Measurements from ENCODE around the gene SLC6A19.

SLC6A19 gene

DNA sequence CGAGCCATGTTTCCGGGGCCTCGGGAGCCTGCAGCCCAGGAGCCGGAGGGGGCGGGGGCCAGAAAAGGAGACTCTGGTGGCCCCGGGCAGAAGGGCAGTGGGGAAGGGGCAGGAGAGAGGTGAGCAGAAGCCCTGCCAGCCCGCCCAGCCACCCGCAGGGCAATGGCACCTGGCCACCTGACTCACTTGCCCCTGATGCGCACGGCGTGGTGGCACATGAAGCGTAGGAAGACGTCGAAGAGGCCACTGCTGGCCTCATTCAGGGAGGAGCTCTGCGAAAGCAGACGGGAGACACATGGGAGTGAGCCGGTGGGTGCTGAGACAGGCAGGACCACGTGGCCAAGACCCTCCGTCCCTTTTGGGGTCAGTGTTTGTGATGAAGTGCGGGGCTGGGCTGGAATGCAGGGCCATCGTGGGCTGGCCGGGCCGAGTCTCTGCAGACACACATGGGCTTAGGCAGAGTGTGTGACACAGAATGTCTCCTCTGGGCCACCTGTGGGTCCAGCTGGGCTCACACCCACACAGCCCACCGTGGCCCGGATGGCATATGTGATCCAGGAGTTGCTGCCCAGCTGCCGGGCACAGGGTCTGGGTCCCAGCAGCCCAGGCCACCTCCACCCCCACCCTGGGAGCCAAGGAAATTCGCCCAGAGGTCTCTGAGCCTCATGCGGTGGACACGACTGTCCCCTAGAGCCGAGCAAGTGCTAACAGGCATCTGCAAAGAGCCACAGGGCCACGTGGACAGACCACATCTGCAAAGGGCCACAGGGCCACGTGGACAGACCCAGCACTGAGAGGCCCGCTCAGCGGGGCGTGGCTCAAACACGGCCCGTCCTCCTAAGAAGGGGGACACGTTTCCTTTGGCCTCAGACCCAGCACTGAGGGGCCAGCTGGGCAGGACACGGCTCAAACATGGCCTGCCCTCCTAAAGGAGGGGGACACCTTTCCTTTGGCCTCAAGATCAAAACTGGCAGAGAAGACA is 69.8 kb downstream of the SLC6A19 start:
- no peaks in the 10 kb centered on the region for H3K36me3 ChIP-seq (ENCODE audit: control insufficient read depth, insufficient read depth, low read length)
- WGBS (ENCODE audit: extremely low coverage, insufficient coverage, low lambda C conversion rate) = no CpG with 5 or more reads among the region's 39 CpGs
- no peaks in the 10 kb centered on the region for H3K79me2 ChIP-seq (ENCODE audit: control insufficient read depth, insufficient read depth, low read length)
- no peak overlapping the region for H3K23ac ChIP-seq (ENCODE audit: low read length)
- no peaks in the 10 kb centered on the region for H3K27me3 ChIP-seq (ENCODE audit: insufficient read depth, low read length, poor library complexity)
- H2AK5ac ChIP-seq (ENCODE audit: low read length) = no peak overlapping the region
- no peak overlapping the region for H3K27ac ChIP-seq (ENCODE audit: low read depth, low read length)
- no peak overlapping the region for H4K8ac ChIP-seq (ENCODE audit: low read depth, low read length)
- no peak overlapping the region for H3K9ac ChIP-seq (ENCODE audit: low read length)
- no peak overlapping the region for H4K5ac ChIP-seq (ENCODE audit: low read length)
- no peak overlapping the region for H2BK5ac ChIP-seq (ENCODE audit: low read length)
- H3K18ac ChIP-seq (ENCODE audit: low read length) = no peak overlapping the region
- no peak overlapping the region for H3K56ac ChIP-seq (ENCODE audit: low read length)
- H3K4me2 ChIP-seq (ENCODE audit: low read length) = no peak overlapping the region
- no peaks in the 10 kb centered on the region for H3K4me1 ChIP-seq (ENCODE audit: control insufficient read depth, low read depth, low read length)
- H2BK120ac ChIP-seq (ENCODE audit: low read depth, low read length) = no peak overlapping the region
- no peaks in the 10 kb centered on the region for H3K79me1 ChIP-seq (ENCODE audit: low read length)
- no peak overlapping the region for H3K4ac ChIP-seq (ENCODE audit: low read depth, low read length)
- H2BK15ac ChIP-seq (replicated peaks; ENCODE audit: low read depth) = no peak overlapping the region
- H3K4me3 ChIP-seq (ENCODE audit: low read length) = no peak overlapping the region
- DNase-seq = no peak

DNA sequence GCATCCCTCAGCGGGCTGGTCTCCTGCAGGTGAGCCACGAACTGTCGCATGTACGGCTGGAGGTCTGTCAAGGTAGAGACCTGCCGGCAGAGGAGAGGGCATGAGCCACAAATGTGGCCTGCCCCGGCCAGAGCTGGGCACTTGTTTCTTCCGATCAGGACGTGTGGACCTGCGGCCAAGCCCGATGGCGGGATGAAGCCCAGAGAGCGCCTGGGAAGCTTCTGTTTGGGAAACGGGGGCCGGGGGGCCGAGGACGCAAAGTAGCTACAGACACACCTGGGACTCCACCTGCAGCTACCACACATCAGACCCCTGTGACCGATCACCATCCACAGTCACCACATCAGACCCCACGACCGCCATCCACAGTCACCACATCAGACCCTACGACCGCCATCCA is 70.8 kb downstream of the SLC6A19 start:
- no peaks in the 10 kb centered on the region for H3K79me1 ChIP-seq (ENCODE audit: low read length)
- no peaks in the 10 kb centered on the region for H3K36me3 ChIP-seq (ENCODE audit: control insufficient read depth, insufficient read depth, low read length)
- H3K27me3 ChIP-seq (ENCODE audit: insufficient read depth, low read length, poor library complexity) = no peaks in the 10 kb centered on the region
- DNase-seq = no peak
- no peak overlapping the region for H3K18ac ChIP-seq (ENCODE audit: low read length)
- no peak overlapping the region for H2BK15ac ChIP-seq (replicated peaks; ENCODE audit: low read depth)
- H4K5ac ChIP-seq (ENCODE audit: low read length) = no peak overlapping the region
- no peak overlapping the region for H2AK5ac ChIP-seq (ENCODE audit: low read length)
- no peak overlapping the region for H3K27ac ChIP-seq (ENCODE audit: low read depth, low read length)
- no peak overlapping the region for H2BK5ac ChIP-seq (ENCODE audit: low read length)
- no peak overlapping the region for H3K23ac ChIP-seq (ENCODE audit: low read length)
- no peak overlapping the region for H3K4ac ChIP-seq (ENCODE audit: low read depth, low read length)
- no CpG with 5 or more reads among the region's 21 CpGs for WGBS (ENCODE audit: extremely low coverage, insufficient coverage, low lambda C conversion rate)
- no peak overlapping the region for H4K8ac ChIP-seq (ENCODE audit: low read depth, low read length)
- no peaks in the 10 kb centered on the region for H3K79me2 ChIP-seq (ENCODE audit: control insufficient read depth, insufficient read depth, low read length)
- H3K4me3 ChIP-seq (ENCODE audit: low read length) = no peak overlapping the region
- no peak overlapping the region for H3K56ac ChIP-seq (ENCODE audit: low read length)
- H3K4me2 ChIP-seq (ENCODE audit: low read length) = no peak overlapping the region
- H2BK120ac ChIP-seq (ENCODE audit: low read depth, low read length) = no peak overlapping the region
- H3K4me1 ChIP-seq (ENCODE audit: control insufficient read depth, low read depth, low read length) = no peaks in the 10 kb centered on the region
- H3K9ac ChIP-seq (ENCODE audit: low read length) = no peak overlapping the region

DNA sequence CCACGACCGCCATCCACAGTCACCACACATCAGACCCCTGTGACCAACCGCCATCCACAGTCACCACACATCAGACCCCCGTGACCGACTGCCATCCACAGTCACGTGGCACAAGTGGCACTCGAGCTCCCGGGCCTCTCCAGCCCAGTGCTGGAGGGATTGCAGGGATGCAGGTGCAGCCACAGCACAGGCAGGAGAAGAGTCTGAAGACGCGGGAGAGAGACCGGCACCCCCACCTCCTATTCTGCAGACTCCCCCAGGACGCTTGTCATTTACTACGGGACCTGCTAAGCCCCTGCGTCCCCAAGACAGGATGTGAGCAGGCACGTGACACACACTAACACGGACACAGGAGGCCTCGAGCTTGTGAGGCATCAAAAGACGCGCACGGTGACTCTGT is 72.3 kb downstream of the SLC6A19 start:
- H2BK120ac ChIP-seq (ENCODE audit: low read depth, low read length) = no peak overlapping the region
- H4K5ac ChIP-seq (ENCODE audit: low read length) = no peak overlapping the region
- no peak overlapping the region for H3K4ac ChIP-seq (ENCODE audit: low read depth, low read length)
- DNase-seq = no peak
- H3K27ac ChIP-seq (ENCODE audit: low read depth, low read length) = no peak overlapping the region
- no peak overlapping the region for H3K9ac ChIP-seq (ENCODE audit: low read length)
- no peak overlapping the region for H3K23ac ChIP-seq (ENCODE audit: low read length)
- H3K56ac ChIP-seq (ENCODE audit: low read length) = no peak overlapping the region
- no peaks in the 10 kb centered on the region for H3K4me1 ChIP-seq (ENCODE audit: control insufficient read depth, low read depth, low read length)
- H2BK15ac ChIP-seq (replicated peaks; ENCODE audit: low read depth) = no peak overlapping the region
- no peak overlapping the region for H2AK5ac ChIP-seq (ENCODE audit: low read length)
- no peak overlapping the region for H3K4me2 ChIP-seq (ENCODE audit: low read length)
- no peak overlapping the region for H2BK5ac ChIP-seq (ENCODE audit: low read length)
- no peak overlapping the region for H3K4me3 ChIP-seq (ENCODE audit: low read length)
- H3K36me3 ChIP-seq (ENCODE audit: control insufficient read depth, insufficient read depth, low read length) = peaks cover 1% of the 10 kb centered on the region
- no CpG with 5 or more reads among the region's 20 CpGs for WGBS (ENCODE audit: extremely low coverage, insufficient coverage, low lambda C conversion rate)
- H3K18ac ChIP-seq (ENCODE audit: low read length) = no peak overlapping the region
- no peak overlapping the region for H4K8ac ChIP-seq (ENCODE audit: low read depth, low read length)
- H3K79me1 ChIP-seq (ENCODE audit: low read length) = no peaks in the 10 kb centered on the region
- H3K27me3 ChIP-seq (ENCODE audit: insufficient read depth, low read length, poor library complexity) = no peaks in the 10 kb centered on the region
- no peaks in the 10 kb centered on the region for H3K79me2 ChIP-seq (ENCODE audit: control insufficient read depth, insufficient read depth, low read length)

DNA sequence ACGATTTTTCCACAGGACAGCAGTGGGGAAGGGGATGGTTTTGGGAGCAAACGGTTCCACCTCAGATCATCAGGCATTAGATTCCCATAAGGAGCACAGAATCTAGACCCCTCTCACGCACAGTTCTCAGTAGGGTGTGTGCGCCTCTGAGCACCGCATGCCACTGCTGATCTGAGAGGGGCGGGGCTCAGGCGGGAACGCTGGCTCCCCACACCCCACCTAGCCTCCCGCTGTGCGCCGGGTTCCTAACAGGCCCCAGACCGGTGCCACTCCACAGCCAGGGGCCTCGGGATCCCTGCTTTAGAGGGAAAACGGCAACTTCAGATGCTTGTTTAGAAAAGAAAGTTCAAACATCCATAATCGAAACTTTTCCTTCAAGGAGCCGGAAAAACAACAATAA is 73.1 kb downstream of the SLC6A19 start:
- Histone ChIP-seq H2AK5ac (ENCODE audit: low read length) (no peak overlapping the region), H3K27ac (ENCODE audit: low read depth, low read length) (no peak overlapping the region), H3K23ac (ENCODE audit: low read length) (no peak overlapping the region), H3K4me2 (ENCODE audit: low read length) (no peak overlapping the region), H2BK5ac (ENCODE audit: low read length) (no peak overlapping the region), H3K4me1 (ENCODE audit: control insufficient read depth, low read depth, low read length) (no peaks in the 10 kb centered on the region), H4K8ac (ENCODE audit: low read depth, low read length) (no peak overlapping the region), H3K9ac (ENCODE audit: low read length) (no peak overlapping the region), H3K4me3 (ENCODE audit: low read length) (no peak overlapping the region), H4K5ac (ENCODE audit: low read length) (no peak overlapping the region), H3K56ac (ENCODE audit: low read length) (no peak overlapping the region), H3K18ac (ENCODE audit: low read length) (no peak overlapping the region), H2BK15ac (replicated peaks; ENCODE audit: low read depth) (no peak overlapping the region), H3K4ac (ENCODE audit: low read depth, low read length) (no peak overlapping the region), H3K27me3 (ENCODE audit: insufficient read depth, low read length, poor library complexity) (no peaks in the 10 kb centered on the region), H3K79me1 (ENCODE audit: low read length) (no peaks in the 10 kb centered on the region), H3K36me3 (ENCODE audit: control insufficient read depth, insufficient read depth, low read length) (peaks cover 1% of the 10 kb centered on the region), H3K79me2 (ENCODE audit: control insufficient read depth, insufficient read depth, low read length) (no peaks in the 10 kb centered on the region), H2BK120ac (ENCODE audit: low read depth, low read length) (no peak overlapping the region)
- WGBS (ENCODE audit: extremely low coverage, insufficient coverage, low lambda C conversion rate) = no CpG with 5 or more reads among the region's 16 CpGs
- DNase-seq = no peak

Data from mesendoderm (in vitro differentiated cells).